ENCODE measurements around the gene KLHL3.

KLHL3 gene

DNA sequence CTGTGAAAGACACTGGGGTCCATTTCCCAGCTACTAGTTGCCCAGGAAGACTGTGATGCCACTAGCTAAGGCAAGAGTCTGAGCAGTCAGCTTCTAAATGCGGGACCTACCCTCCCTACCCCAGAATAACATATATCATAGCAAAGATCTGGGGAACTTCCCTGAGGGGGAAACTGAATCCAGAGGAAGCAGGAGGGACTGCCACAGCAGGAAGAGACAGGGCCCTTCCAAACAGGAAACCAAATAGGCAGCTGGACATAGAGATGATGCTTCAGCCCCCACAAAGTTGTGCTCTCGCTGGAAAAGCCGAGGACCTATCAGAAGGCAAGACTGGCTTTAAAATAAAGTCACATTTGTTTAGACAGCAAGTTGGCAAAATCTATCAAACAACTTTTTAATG is 51.1 kb downstream of the KLHL3 start:
- Histone ChIP-seq H3K79me2 (ENCODE audit: insufficient read depth, low read length) (no peaks in the 10 kb centered on the region), H3F3A (ENCODE audit: insufficient read depth, low read length) (no peaks in the 10 kb centered on the region), H3K4me2 (ENCODE audit: low read length) (no peak overlapping the region), H3K27ac (ENCODE audit: low read depth, low read length, poor library complexity, severe bottlenecking) (no peak overlapping the region), H3K9ac (ENCODE audit: low read length) (no peak overlapping the region), H4K20me1 (ENCODE audit: insufficient read depth, low read length) (no peaks in the 10 kb centered on the region), H3K9me2 (ENCODE audit: low read depth, low read length) (no peaks in the 10 kb centered on the region), H3K27me3 (ENCODE audit: insufficient read depth, low read length) (no peaks in the 10 kb centered on the region), H3K4me1 (ENCODE audit: insufficient read depth, low read length, severe bottlenecking) (no peaks in the 10 kb centered on the region), H2AFZ (ENCODE audit: low read length) (no peak overlapping the region), H3K4me3 (ENCODE audit: low read depth, low read length, poor library complexity, severe bottlenecking) (no peak overlapping the region), H3K9me3 (ENCODE audit: low read length) (no peaks in the 10 kb centered on the region), H3K36me3 (ENCODE audit: insufficient read depth, low read length) (no peaks in the 10 kb centered on the region)
- TF ChIP-seq EZH2 (IDR thresholded peaks at IDR 0.05; ENCODE audit: borderline replicate concordance, low read length): no peak
- TF ChIP-seq, protein P1, sequence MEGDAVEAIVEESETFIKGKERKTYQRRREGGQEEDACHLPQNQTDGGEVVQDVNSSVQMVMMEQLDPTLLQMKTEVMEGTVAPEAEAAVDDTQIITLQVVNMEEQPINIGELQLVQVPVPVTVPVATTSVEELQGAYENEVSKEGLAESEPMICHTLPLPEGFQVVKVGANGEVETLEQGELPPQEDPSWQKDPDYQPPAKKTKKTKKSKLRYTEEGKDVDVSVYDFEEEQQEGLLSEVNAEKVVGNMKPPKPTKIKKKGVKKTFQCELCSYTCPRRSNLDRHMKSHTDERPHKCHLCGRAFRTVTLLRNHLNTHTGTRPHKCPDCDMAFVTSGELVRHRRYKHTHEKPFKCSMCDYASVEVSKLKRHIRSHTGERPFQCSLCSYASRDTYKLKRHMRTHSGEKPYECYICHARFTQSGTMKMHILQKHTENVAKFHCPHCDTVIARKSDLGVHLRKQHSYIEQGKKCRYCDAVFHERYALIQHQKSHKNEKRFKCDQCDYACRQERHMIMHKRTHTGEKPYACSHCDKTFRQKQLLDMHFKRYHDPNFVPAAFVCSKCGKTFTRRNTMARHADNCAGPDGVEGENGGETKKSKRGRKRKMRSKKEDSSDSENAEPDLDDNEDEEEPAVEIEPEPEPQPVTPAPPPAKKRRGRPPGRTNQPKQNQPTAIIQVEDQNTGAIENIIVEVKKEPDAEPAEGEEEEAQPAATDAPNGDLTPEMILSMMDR (IDR thresholded peaks at IDR 0.05; ENCODE audit: low read length): no peak

DNA sequence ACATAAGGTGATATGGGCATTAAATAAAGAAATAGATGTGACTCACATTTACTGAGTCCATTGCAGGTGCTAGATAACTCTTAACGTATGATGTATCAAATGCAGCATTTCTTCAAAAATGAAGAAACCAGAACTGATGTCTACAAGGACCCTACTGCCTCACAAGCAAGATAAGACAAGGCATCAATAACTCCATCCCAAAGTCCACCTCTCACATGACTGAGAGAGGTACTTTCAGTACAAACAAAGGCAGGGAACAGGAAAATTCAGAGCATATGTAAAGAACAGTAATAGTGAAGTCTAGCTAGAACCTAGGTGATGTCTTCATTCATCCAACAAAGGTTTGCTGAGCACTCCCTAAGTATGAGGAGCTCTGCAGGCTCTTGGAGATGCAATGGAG is 54.7 kb downstream of the KLHL3 start:
- no peaks in the 10 kb centered on the region for H3K36me3 ChIP-seq (ENCODE audit: insufficient read depth, low read length)
- H3K9me3 ChIP-seq (ENCODE audit: low read length): no peaks in the 10 kb centered on the region
- no peak overlapping the region for H3K27ac ChIP-seq (ENCODE audit: low read depth, low read length, poor library complexity, severe bottlenecking)
- H3K4me3 ChIP-seq (ENCODE audit: low read depth, low read length, poor library complexity, severe bottlenecking): no peak overlapping the region
- TF ChIP-seq EZH2 (IDR thresholded peaks at IDR 0.05; ENCODE audit: borderline replicate concordance, low read length): no peak
- TF ChIP-seq, protein P1 (IDR thresholded peaks at IDR 0.05; ENCODE audit: low read length): no peak
- H3K27me3 ChIP-seq (ENCODE audit: insufficient read depth, low read length): no peaks in the 10 kb centered on the region
- no peak overlapping the region for H2AFZ ChIP-seq (ENCODE audit: low read length)
- H3F3A ChIP-seq (ENCODE audit: insufficient read depth, low read length): no peaks in the 10 kb centered on the region
- H3K4me2 ChIP-seq (ENCODE audit: low read length): no peak overlapping the region
- no peaks in the 10 kb centered on the region for H3K79me2 ChIP-seq (ENCODE audit: insufficient read depth, low read length)
- H3K4me1 ChIP-seq (ENCODE audit: insufficient read depth, low read length, severe bottlenecking): no peaks in the 10 kb centered on the region
- H4K20me1 ChIP-seq (ENCODE audit: insufficient read depth, low read length): no peaks in the 10 kb centered on the region
- H3K9ac ChIP-seq (ENCODE audit: low read length): no peak overlapping the region
- no peaks in the 10 kb centered on the region for H3K9me2 ChIP-seq (ENCODE audit: low read depth, low read length)

DNA sequence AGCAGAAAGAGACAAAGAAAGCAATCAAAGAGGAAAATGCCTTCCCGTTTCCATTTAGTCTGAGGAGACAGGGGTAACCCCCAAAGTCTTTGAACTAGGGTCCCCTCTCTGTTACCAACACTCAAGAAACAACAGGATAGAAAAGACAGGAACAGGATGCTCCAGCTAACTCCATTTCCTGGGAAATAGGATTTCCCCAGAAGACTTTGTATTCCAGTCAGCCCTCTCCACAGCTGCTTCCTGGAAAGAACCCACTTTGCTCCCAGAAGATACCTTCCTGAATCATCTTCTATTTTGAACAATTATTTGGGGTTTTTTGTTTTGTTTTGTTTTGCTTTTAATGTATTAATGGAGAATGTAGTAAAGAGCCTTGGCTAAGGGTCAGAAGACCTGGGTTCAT is 56.0 kb downstream of the KLHL3 start:
- H4K20me1 ChIP-seq (ENCODE audit: insufficient read depth, low read length): no peaks in the 10 kb centered on the region
- no peaks in the 10 kb centered on the region for H3K79me2 ChIP-seq (ENCODE audit: insufficient read depth, low read length)
- no peaks in the 10 kb centered on the region for H3K9me3 ChIP-seq (ENCODE audit: low read length)
- no peaks in the 10 kb centered on the region for H3K9me2 ChIP-seq (ENCODE audit: low read depth, low read length)
- no peak overlapping the region for H2AFZ ChIP-seq (ENCODE audit: low read length)
- no peaks in the 10 kb centered on the region for H3F3A ChIP-seq (ENCODE audit: insufficient read depth, low read length)
- no peak overlapping the region for H3K4me2 ChIP-seq (ENCODE audit: low read length)
- no peaks in the 10 kb centered on the region for H3K27me3 ChIP-seq (ENCODE audit: insufficient read depth, low read length)
- no peaks in the 10 kb centered on the region for H3K36me3 ChIP-seq (ENCODE audit: insufficient read depth, low read length)
- no peaks in the 10 kb centered on the region for H3K4me1 ChIP-seq (ENCODE audit: insufficient read depth, low read length, severe bottlenecking)
- no peak for TF ChIP-seq EZH2 (IDR thresholded peaks at IDR 0.05; ENCODE audit: borderline replicate concordance, low read length)
- TF ChIP-seq, protein P1 (IDR thresholded peaks at IDR 0.05; ENCODE audit: low read length): no peak
- H3K9ac ChIP-seq (ENCODE audit: low read length): no peak overlapping the region
- H3K4me3 ChIP-seq (ENCODE audit: low read depth, low read length, poor library complexity, severe bottlenecking): no peak overlapping the region
- no peak overlapping the region for H3K27ac ChIP-seq (ENCODE audit: low read depth, low read length, poor library complexity, severe bottlenecking)

Data from OCI-LY1 (cell line).